Activated naive CD8-positive, alpha-beta T cell treated with anti-CD3 and anti-CD28 coated beads for 36 hours (primary cell): ENCODE results near the gene TFPI. TPM values are rescaled to one million over a fixed set of nuclear protein-coding genes. Genes with fewer than 3 reads are reported as not detected.

Source experiments
- DNase-seq: peaks from one replicate; pipeline ENCODE4 v3.0.0; 2021
- H3K27ac Mint-ChIP-seq: one replicate; pipeline ENCODE4 v1.8.0; 2022; ENCODE audit warnings: mild to moderate bottlenecking, moderate library complexity, mixed read lengths
- H3K27me3 Mint-ChIP-seq: one replicate; pipeline ENCODE4 v1.8.0; 2022; ENCODE audit warnings: mild to moderate bottlenecking, mixed read lengths
- H3K36me3 Mint-ChIP-seq: one replicate; pipeline ENCODE4 v1.8.0; 2021; ENCODE audit warnings: mild to moderate bottlenecking, mixed read lengths
- H3K4me1 Mint-ChIP-seq: one replicate; pipeline ENCODE4 v1.8.0; 2021; ENCODE audit warnings: mixed read lengths
- H3K4me3 Mint-ChIP-seq: one replicate; pipeline ENCODE4 v1.8.0; 2022; ENCODE audit warnings: mild to moderate bottlenecking, moderate library complexity, mixed read lengths
- H3K9me3 Mint-ChIP-seq: one replicate; pipeline ENCODE4 v1.8.0; 2022; ENCODE audit warnings: mixed read lengths
- total RNA-seq, 2 experiments: library from RNA; stranded (reverse); gene quantifications; one replicate each; pipeline ENCODE4 v1.2.3, GENCODE V29; 2021

TFPI gene
- total RNA-seq, 2 experiments from 2014 or later = not detected

- no peak for DNase-seq
- peaks cover 2% of the 10 kb centered on the region for H3K9me3 Mint-ChIP-seq
- H3K36me3 Mint-ChIP-seq = no peaks in the 10 kb centered on the region
- no peak overlapping the region for H3K4me3 Mint-ChIP-seq
- no peak overlapping the region for H3K27ac Mint-ChIP-seq
- no peaks in the 10 kb centered on the region for H3K4me1 Mint-ChIP-seq
- H3K27me3 Mint-ChIP-seq = no peaks in the 10 kb centered on the region
Measured at GRCh38 chr2:187415449-187415848, 138.8 kb downstream of the TFPI start.

Other genes starting within 250 kb of the TFPI start
- gene CALCRL, start 106.2 kb downstream of the TFPI start, total RNA-seq = 1 to 10 TPM; 1.8 to 1.9 TPM